GM21447 (cell line): ENCODE measurements around the gene KERA.

ENCODE experiments used
- ATAC-seq: cut with Tn5 transposase; IDR thresholded peaks from one replicate; pipeline ENCODE4 v1.9.1; 2021; ENCODE audit not compliant: unreplicated experiment

The KERA gene

GRCh38 chr12:91074154-91074709, 16.4 kb upstream of the KERA start:
- no peak for ATAC-seq

- no peak for ATAC-seq
Observed at GRCh38 chr12:91073426-91073825, 15.6 kb upstream of the KERA start.

- ATAC-seq, result no peak
Observed at GRCh38 chr12:91072931-91073330, 15.1 kb upstream of the KERA start.

- ATAC-seq, result no peak
Observed at GRCh38 chr12:91070936-91071335, 13.1 kb upstream of the KERA start.

GRCh38 chr12:91065396-91065795, 7.6 kb upstream of the KERA start:
- no peak for ATAC-seq

GRCh38 chr12:91064640-91065039, 6.8 kb upstream of the KERA start:
- no peak for ATAC-seq

- ATAC-seq, result no peak
Observed at GRCh38 chr12:91061091-91061490, 3.3 kb upstream of the KERA start.

- ATAC-seq, result no peak
Observed at GRCh38 chr12:91059211-91059610, 1.4 kb upstream of the KERA start.

- ATAC-seq, result no peak
Observed at GRCh38 chr12:91058786-91059185, 962 bp upstream of the KERA start.

- ATAC-seq, result no peak
Observed at GRCh38 chr12:91056488-91056887, 1.3 kb downstream of the KERA start.

GRCh38 chr12:91055976-91056375, 1.8 kb downstream of the KERA start:
- ATAC-seq, result no peak

- ATAC-seq, result no peak
Observed at GRCh38 chr12:91053951-91054715, 3.7 kb downstream of the KERA start.

GRCh38 chr12:91052026-91052425, 5.8 kb downstream of the KERA start:
- no peak for ATAC-seq

- ATAC-seq, result no peak
Observed at GRCh38 chr12:91044586-91044985, 13.2 kb downstream of the KERA start.

GRCh38 chr12:91043408-91043807, 14.4 kb downstream of the KERA start:
- ATAC-seq, result no peak

- ATAC-seq, result no peak
Observed at GRCh38 chr12:91040096-91040755, 17.6 kb downstream of the KERA start.

GRCh38 chr12:91037276-91037675, 20.5 kb downstream of the KERA start:
- ATAC-seq, result no peak

GRCh38 chr12:91033251-91033650, 24.6 kb downstream of the KERA start:
- ATAC-seq, result no peak

GRCh38 chr12:91023326-91024004, 34.4 kb downstream of the KERA start:
- ATAC-seq, result peak; percentile 55

GRCh38 chr12:91021076-91021475, 36.7 kb downstream of the KERA start:
- no peak for ATAC-seq

- ATAC-seq, result no peak
Observed at GRCh38 chr12:91019455-91019854, 38.4 kb downstream of the KERA start.
